Panc1 (cell line): ENCODE data around the gene KIFC3. TPM values are rescaled to one million over a fixed set of nuclear protein-coding genes. Genes with fewer than 3 reads are reported as not detected.

Experiments used
- ATAC-seq: fragments of 200-7000 bp; cut with Tn5 transposase; 2 replicates; pipeline ENCODE4 v1.9.1; 2020; ENCODE audit warnings: mild to moderate bottlenecking, moderate library complexity
- BruUV-seq: library from RNA; stranded (reverse); fragments of 400-500 nt; replicated peaks from 2 replicates; lab custom pipeline; 2021; lab: Mats Ljungman, UMichigan
- CTCF ChIA-PET: fragments of 300-600 bp; sonication (Branson Sonifier 250); formaldehyde crosslinking; loops from one replicate; lab custom pipeline; 2022; ENCODE audit warnings: antibody characterized with exemption; lab: Charles Lee
- POLR2A ChIA-PET: fragments of 300-600 bp; sonication (Branson Sonifier 250); formaldehyde crosslinking; loops from one replicate; lab custom pipeline; 2022; ENCODE audit warnings: antibody characterized with exemption; lab: Charles Lee
- DNase-seq: peaks from one replicate; pipeline ENCODE4 v3.0.0-alpha.2; 2010; ENCODE audit warnings: low read depth, low spot score
- H3K27ac ChIP-seq: 2 replicates; pipeline ENCODE4 v1.5.1; 2011; ENCODE audit warnings: mild to moderate bottlenecking, low read length, inconsistent platforms
- H3K27me3 ChIP-seq: fragments of 200-500 bp; sonication (Bioruptor generic); 2 replicates; pipeline ENCODE4 v1.6.0; 2014; ENCODE audit warnings: low read length, inconsistent platforms; ENCODE audit not compliant: control insufficient read depth, insufficient read depth
- H3K36me3 ChIP-seq: fragments of 200-500 bp; sonication (Bioruptor generic); 2 replicates; pipeline ENCODE4 v1.5.1; 2014; ENCODE audit warnings: inconsistent platforms, mild to moderate bottlenecking, low read length, moderate library complexity; ENCODE audit not compliant: control insufficient read depth, insufficient read depth
- H3K4me1 ChIP-seq: 2 replicates; pipeline ENCODE4 v1.5.1; 2011; ENCODE audit warnings: inconsistent platforms, mild to moderate bottlenecking, low read length, moderate library complexity; ENCODE audit not compliant: control insufficient read depth, insufficient read depth
- H3K4me3 ChIP-seq, 2 experiments: 2 replicates each; pipeline ENCODE4 v1.5.1; 2011 to 2012; ENCODE audit warnings: low read depth in 2 of 2, low read length in 2 of 2, mild to moderate bottlenecking in 2 of 2, inconsistent platforms in 1 of 2, moderate library complexity in 1 of 2
- H3K9me3 ChIP-seq: fragments of 200-500 bp; sonication (Bioruptor generic); 2 replicates; pipeline ENCODE4 v1.5.1; 2014; ENCODE audit warnings: low read depth, mild to moderate bottlenecking, inconsistent platforms, low read length, moderate library complexity; ENCODE audit not compliant: control insufficient read depth, insufficient read depth
- POLR2AphosphoS5 ChIP-seq: IDR thresholded peaks from 2 replicates; pipeline ENCODE4 v1.6.1; 2012; ENCODE audit warnings: mild to moderate bottlenecking, low read depth, low read length, moderate library complexity
- REST ChIP-seq, 2 experiments: IDR thresholded peaks; 2 replicates each; pipeline ENCODE4 v1.6.1; 2011 to 2012; ENCODE audit warnings: low read depth in 2 of 2, control low read depth in 1 of 2, low read length in 1 of 2, mild to moderate bottlenecking in 1 of 2, moderate library complexity in 1 of 2; ENCODE audit not compliant: insufficient read depth in 1 of 2
- SIN3A ChIP-seq: IDR thresholded peaks from 2 replicates; pipeline ENCODE4 v1.6.1; 2012; ENCODE audit warnings: low read depth, mild to moderate bottlenecking, low read length, moderate library complexity, borderline replicate concordance; ENCODE audit not compliant: insufficient read depth
- TCF7L2 ChIP-seq: IDR thresholded peaks from 2 replicates; pipeline ENCODE4 v1.6.1; 2011; ENCODE audit warnings: mild to moderate bottlenecking, low read depth, low read length, inconsistent platforms
- in situ Hi-C: cut with HindIII; loops from 2 replicates; pipeline ENCODE4 v1.10.0; 2016; ENCODE audit warnings: low sequenced_read_pairs, low pct_unique_long_range_greater_than_20kb
- intact Hi-C: fragments of 100-400 bp; cut with micrococcal nuclease; formaldehyde crosslinking; loops from one replicate; pipeline ENCODE4 v1.10.0; 2022; ENCODE audit not compliant: unreplicated experiment
- total RNA-seq: library from RNA; stranded (reverse); gene quantifications from one replicate; pipeline ENCODE4 v1.2.1, GENCODE V29; 2021; ENCODE audit not compliant: unreplicated experiment
- TF ChIP-seq, protein P1 (sequence below): fragments of 450-650 bp; IDR thresholded peaks from 2 replicates; pipeline ENCODE4 v1.5.1; 2017; ENCODE audit warnings: mild to moderate bottlenecking

KIFC3 gene
- total RNA-seq, 1 experiment from 2014 or later = 51.5 TPM

GRCh38 chr16:57801098-57801808, 1.0 kb downstream of the KIFC3 start:
- H3K4me3 ChIP-seq = peak overlapping the region; percentile 54 to 69
- peak; percentile 59; the same call in 1 of the 2 replicates for ATAC-seq
- H3K27ac ChIP-seq = peak overlapping the region; percentile 82
- TF ChIP-seq REST (IDR thresholded peaks at IDR 0.05; ENCODE audit: insufficient read depth in 1 of 2, low read depth in 2 of 2, low read length in 1 of 2) (no peak), SIN3A (no peak), POLR2AphosphoS5 (no peak), TCF7L2 (no peak)
- TF ChIP-seq, protein P1, sequence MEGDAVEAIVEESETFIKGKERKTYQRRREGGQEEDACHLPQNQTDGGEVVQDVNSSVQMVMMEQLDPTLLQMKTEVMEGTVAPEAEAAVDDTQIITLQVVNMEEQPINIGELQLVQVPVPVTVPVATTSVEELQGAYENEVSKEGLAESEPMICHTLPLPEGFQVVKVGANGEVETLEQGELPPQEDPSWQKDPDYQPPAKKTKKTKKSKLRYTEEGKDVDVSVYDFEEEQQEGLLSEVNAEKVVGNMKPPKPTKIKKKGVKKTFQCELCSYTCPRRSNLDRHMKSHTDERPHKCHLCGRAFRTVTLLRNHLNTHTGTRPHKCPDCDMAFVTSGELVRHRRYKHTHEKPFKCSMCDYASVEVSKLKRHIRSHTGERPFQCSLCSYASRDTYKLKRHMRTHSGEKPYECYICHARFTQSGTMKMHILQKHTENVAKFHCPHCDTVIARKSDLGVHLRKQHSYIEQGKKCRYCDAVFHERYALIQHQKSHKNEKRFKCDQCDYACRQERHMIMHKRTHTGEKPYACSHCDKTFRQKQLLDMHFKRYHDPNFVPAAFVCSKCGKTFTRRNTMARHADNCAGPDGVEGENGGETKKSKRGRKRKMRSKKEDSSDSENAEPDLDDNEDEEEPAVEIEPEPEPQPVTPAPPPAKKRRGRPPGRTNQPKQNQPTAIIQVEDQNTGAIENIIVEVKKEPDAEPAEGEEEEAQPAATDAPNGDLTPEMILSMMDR = no peak
- intact Hi-C loops (no loop called here), in situ Hi-C loops (no loop called here)
- H3K9me3 ChIP-seq = no peaks in the 10 kb centered on the region
- CTCF ChIA-PET = interaction anchor here (0.7 kb wide), 1 partner anchor 62 kb away, joined by 3 read pairs; no protein-coding TSS in a partner anchor
- H3K27me3 ChIP-seq = no peaks in the 10 kb centered on the region
- no peak for DNase-seq
- POLR2A ChIA-PET = interaction anchor here (0.6 kb wide), 1 partner anchor 546 kb away, joined by 5 read pairs; no protein-coding TSS in a partner anchor
- TSS peak; percentile 62 for BruUV-seq
- peaks cover 39% of the 10 kb centered on the region for H3K4me1 ChIP-seq
- no peaks in the 10 kb centered on the region for H3K36me3 ChIP-seq

- intact Hi-C loops (no loop called here), in situ Hi-C loops (no loop called here)
- ChIA-PET CTCF (interaction anchor here (0.7 kb wide), 1 partner anchor 63 kb away, joined by 3 read pairs; no protein-coding TSS in a partner anchor), POLR2A (interaction anchor here (0.6 kb wide), 1 partner anchor 547 kb away, joined by 5 read pairs; no protein-coding TSS in a partner anchor)
- no peaks in the 10 kb centered on the region for H3K27me3 ChIP-seq
- no peaks in the 10 kb centered on the region for H3K9me3 ChIP-seq
- peak overlapping the region; percentile 54 to 69 for H3K4me3 ChIP-seq
- DNase-seq (no peak), ATAC-seq (no peak)
- BruUV-seq = no TSS peak
- peaks cover 37% of the 10 kb centered on the region for H3K4me1 ChIP-seq
- no peaks in the 10 kb centered on the region for H3K36me3 ChIP-seq
- TF ChIP-seq, protein P1 = no peak
- TF ChIP-seq TCF7L2 (no peak), POLR2AphosphoS5 (no peak), SIN3A (no peak), REST (IDR thresholded peaks at IDR 0.05; ENCODE audit: insufficient read depth in 1 of 2, low read depth in 2 of 2, low read length in 1 of 2) (no peak)
- H3K27ac ChIP-seq = peak overlapping the region; percentile 82
These were observed 1.8 kb downstream of the KIFC3 start for GRCh38 chr16:57800200-57801097.
